Keratinocyte (primary cell): ENCODE measurements around the gene KLHL22. TPM values are rescaled to one million over a fixed set of nuclear protein-coding genes. Genes with fewer than 3 reads are reported as not detected.

Experiments
- DNase-seq: peaks from one replicate; pipeline ENCODE4 v3.0.0-alpha.2; 2011; ENCODE audit warnings: low read depth, missing footprints, low spot score
- FAIRE-seq: peaks from 2 replicates; lab custom pipeline; 2011; peaks lifted over from hg19 to GRCh38; lab: Jason Lieb, UNC
- H2AFZ ChIP-seq: 2 replicates; pipeline ENCODE4 v1.6.0; 2012; ENCODE audit warnings: low read length, control low read depth, inconsistent platforms; ENCODE audit not compliant: control insufficient read depth
- H3K27ac ChIP-seq: 2 replicates; pipeline ENCODE4 v1.5.1; 2011; ENCODE audit warnings: low read length; ENCODE audit not compliant: control insufficient read depth, insufficient read depth
- H3K27me3 ChIP-seq: 3 replicates; pipeline ENCODE4 v1.6.0; 2011; ENCODE audit warnings: low read length; ENCODE audit not compliant: control insufficient read depth, insufficient read depth; ENCODE audit errors: extremely low read depth
- H3K36me3 ChIP-seq, 2 experiments: 2 replicates in 1 of 2; 3 replicates in 1 of 2; pipeline ENCODE4 v1.5.1; 2011; ENCODE audit warnings: low read length in 2 of 2, mild to moderate bottlenecking in 1 of 2; ENCODE audit not compliant: control insufficient read depth in 2 of 2, insufficient read depth in 2 of 2; ENCODE audit errors: extremely low read depth in 1 of 2
- H3K4me1 ChIP-seq: 3 replicates; pipeline ENCODE4 v1.5.1; 2011; ENCODE audit warnings: low read length; ENCODE audit not compliant: control insufficient read depth, insufficient read depth; ENCODE audit errors: extremely low read depth
- H3K4me2 ChIP-seq: 3 replicates; pipeline ENCODE4 v1.6.0; 2011; ENCODE audit warnings: low read depth, low read length; ENCODE audit not compliant: control insufficient read depth, insufficient read depth; ENCODE audit errors: extremely low read depth
- H3K4me3 ChIP-seq, 3 experiments: fragments of 200-600 bp in 1 of 3; sonication (generic) in 1 of 3; 2 replicates in 2 of 3; 3 replicates in 1 of 3; pipeline ENCODE4 v1.5.1; 2011 to 2016; ENCODE audit warnings: low read length in 3 of 3, mild to moderate bottlenecking in 3 of 3, control low read depth in 2 of 3, inconsistent platforms in 1 of 3, low read depth in 1 of 3, mixed read lengths in 1 of 3, mixed run types in 1 of 3, moderate library complexity in 1 of 3; ENCODE audit not compliant: control insufficient read depth in 2 of 3, insufficient read depth in 2 of 3; ENCODE audit errors: extremely low read depth in 1 of 3
- H3K79me2 ChIP-seq: 2 replicates; pipeline ENCODE4 v1.6.0; 2012; ENCODE audit warnings: low read length; ENCODE audit not compliant: control insufficient read depth, insufficient read depth
- H3K9ac ChIP-seq: 3 replicates; pipeline ENCODE4 v1.6.0; 2011; ENCODE audit warnings: low read length; ENCODE audit not compliant: control insufficient read depth, insufficient read depth; ENCODE audit errors: extremely low read depth
- H3K9me1 ChIP-seq: 3 replicates; pipeline ENCODE4 v1.6.0; 2011; ENCODE audit warnings: low read length; ENCODE audit not compliant: control insufficient read depth, insufficient read depth; ENCODE audit errors: extremely low read depth
- H3K9me3 ChIP-seq: 2 replicates; pipeline ENCODE4 v1.5.1; 2012; ENCODE audit warnings: low read depth, low read length; ENCODE audit not compliant: control insufficient read depth
- H4K20me1 ChIP-seq: 3 replicates; pipeline ENCODE4 v1.6.0; 2011; ENCODE audit warnings: low read length; ENCODE audit not compliant: control insufficient read depth, insufficient read depth; ENCODE audit errors: extremely low read depth
- EZH2 ChIP-seq: IDR thresholded peaks from one replicate; pipeline ENCODE4 v1.6.1; 2012; ENCODE audit warnings: inconsistent platforms, mild to moderate bottlenecking, low read length, moderate library complexity
- dilution Hi-C: fragments of 300-500 bp; cut with MboI; formaldehyde crosslinking; loops from one replicate; pipeline ENCODE4 v1.7.0; 2020; ENCODE audit warnings: low sequenced_read_pairs; ENCODE audit not compliant: extremely low pct_ligation_motif_present
- polyA plus RNA-seq, 5 experiments: library from polyadenylated mRNA; depleted of rRNA in 3 of 5; stranded (reverse) in 3 of 5; stranded (forward) in 1 of 5; unstranded in 1 of 5; fragments of >200 nt; gene quantifications; 1 replicate in 1 of 5; 2 replicates in 3 of 5; 3 replicates in 1 of 5; pipeline versions ENCODE4 v1.2.1 to v1.2.3, GENCODE V29; 2011 to 2012; ENCODE audit warnings: missing spikeins in 2 of 5, low read depth in 1 of 5, low replicate concordance in 1 of 5
- TF ChIP-seq, protein P1 (sequence below), 3 experiments: IDR thresholded peaks in 1 of 3; conservative IDR thresholded peaks in 1 of 3; optimal IDR thresholded peaks in 1 of 3; 2 replicates in 2 of 3; 3 replicates in 1 of 3; pipeline versions ENCODE3 to v1.5.1; 2011; ENCODE audit warnings: low read length in 3 of 3, mild to moderate bottlenecking in 3 of 3, moderate library complexity in 2 of 3, control low read depth in 1 of 3, inconsistent platforms in 1 of 3; ENCODE audit not compliant: insufficient read depth in 2 of 3; ENCODE audit errors: extremely low read depth in 1 of 3

The KLHL22 gene
- polyA plus RNA-seq, 1 donor (not counting 4 experiments of a cell fraction or from before 2014, with no cell fraction given), result 9.3 TPM

DNA sequence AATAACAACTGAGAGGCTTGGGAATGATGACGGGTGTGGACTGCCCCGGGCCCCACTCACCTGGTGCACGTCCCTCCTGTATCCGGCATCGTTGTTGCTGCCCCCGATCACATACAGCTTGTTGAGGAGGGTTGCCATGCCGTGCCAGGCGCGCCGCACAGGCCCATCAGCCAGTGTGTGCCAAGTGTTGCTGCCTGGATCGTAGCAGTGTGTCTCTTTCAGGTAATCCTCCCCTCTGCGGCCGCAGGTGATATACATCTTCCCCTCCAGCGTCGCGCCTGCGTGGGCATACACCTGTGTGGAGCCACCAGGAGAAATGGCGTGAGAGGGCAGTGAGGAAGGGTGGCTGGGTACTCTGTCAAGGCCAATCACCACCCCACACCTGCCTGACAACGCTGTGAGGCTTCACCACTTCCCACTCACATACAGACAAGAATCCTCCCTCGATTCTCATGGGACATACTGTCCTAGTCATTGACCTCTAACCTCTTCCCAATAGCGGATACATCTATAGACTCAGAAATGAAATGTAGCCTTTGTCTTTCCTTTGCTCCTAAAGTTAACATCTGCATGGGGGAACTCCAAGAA, 49.1 kb downstream of the KLHL22 start:
- no peak for FAIRE-seq
- H3K4me3 ChIP-seq, result no peak overlapping the region
- H3K36me3 ChIP-seq, result peaks cover 0 to 4% of the 10 kb centered on the region in 2 experiments

DNA sequence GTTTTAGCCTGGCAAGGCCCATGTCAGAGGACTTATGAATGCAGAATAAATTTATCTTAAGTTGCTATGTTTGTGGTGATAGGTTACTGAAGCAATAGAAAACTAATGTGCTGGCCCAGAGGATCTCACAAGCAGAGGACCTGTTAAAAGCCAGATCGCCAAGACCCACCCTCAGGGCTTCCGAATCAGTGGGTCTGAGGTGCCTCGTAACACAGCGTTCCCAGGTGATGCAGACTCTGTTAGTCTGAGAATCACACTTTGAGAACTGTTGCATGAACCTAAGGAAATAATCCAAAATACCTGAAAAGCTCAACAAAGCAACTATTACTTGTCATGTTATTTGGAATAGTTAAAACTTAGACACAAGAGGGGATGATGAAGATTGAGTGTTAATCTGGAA, 51.3 kb downstream of the KLHL22 start:
- no peak overlapping the region for H3K9ac ChIP-seq
- H3K79me2 ChIP-seq, result no peaks in the 10 kb centered on the region
- no peak for DNase-seq
- peaks cover 2% of the 10 kb centered on the region for H3K27me3 ChIP-seq
- H3K36me3 ChIP-seq, result peaks cover 0 to 4% of the 10 kb centered on the region in 2 experiments
- H3K27ac ChIP-seq, result no peak overlapping the region
- FAIRE-seq, result no peak
- H3K4me2 ChIP-seq, result no peak overlapping the region
- H2AFZ ChIP-seq, result no peak overlapping the region
- H3K4me1 ChIP-seq, result no peaks in the 10 kb centered on the region
- H4K20me1 ChIP-seq, result peaks cover 4% of the 10 kb centered on the region
- TF ChIP-seq, protein P1, sequence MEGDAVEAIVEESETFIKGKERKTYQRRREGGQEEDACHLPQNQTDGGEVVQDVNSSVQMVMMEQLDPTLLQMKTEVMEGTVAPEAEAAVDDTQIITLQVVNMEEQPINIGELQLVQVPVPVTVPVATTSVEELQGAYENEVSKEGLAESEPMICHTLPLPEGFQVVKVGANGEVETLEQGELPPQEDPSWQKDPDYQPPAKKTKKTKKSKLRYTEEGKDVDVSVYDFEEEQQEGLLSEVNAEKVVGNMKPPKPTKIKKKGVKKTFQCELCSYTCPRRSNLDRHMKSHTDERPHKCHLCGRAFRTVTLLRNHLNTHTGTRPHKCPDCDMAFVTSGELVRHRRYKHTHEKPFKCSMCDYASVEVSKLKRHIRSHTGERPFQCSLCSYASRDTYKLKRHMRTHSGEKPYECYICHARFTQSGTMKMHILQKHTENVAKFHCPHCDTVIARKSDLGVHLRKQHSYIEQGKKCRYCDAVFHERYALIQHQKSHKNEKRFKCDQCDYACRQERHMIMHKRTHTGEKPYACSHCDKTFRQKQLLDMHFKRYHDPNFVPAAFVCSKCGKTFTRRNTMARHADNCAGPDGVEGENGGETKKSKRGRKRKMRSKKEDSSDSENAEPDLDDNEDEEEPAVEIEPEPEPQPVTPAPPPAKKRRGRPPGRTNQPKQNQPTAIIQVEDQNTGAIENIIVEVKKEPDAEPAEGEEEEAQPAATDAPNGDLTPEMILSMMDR (optimal IDR thresholded peaks at IDR 0.05 in 1 of 3, IDR thresholded peaks at IDR 0.05 in 1 of 3, conservative IDR thresholded peaks at IDR 0.05 in 1 of 3; ENCODE audit: extremely low read depth in 1 of 3, insufficient read depth in 2 of 3, low read length in 3 of 3), result no peak
- TF ChIP-seq EZH2, result no peak
- no peaks in the 10 kb centered on the region for H3K9me1 ChIP-seq
- dilution Hi-C loops, result no loop called here
- H3K9me3 ChIP-seq, result no peaks in the 10 kb centered on the region
- H3K4me3 ChIP-seq, result no peak overlapping the region

More for the DNA sequence above, 49.1 kb downstream of the KLHL22 start:
- Histone ChIP-seq H3K4me2 (no peak overlapping the region), H3K27ac (no peak overlapping the region), H3K9me3 (no peaks in the 10 kb centered on the region), H2AFZ (no peak overlapping the region), H3K9me1 (no peaks in the 10 kb centered on the region), H3K27me3 (no peaks in the 10 kb centered on the region), H3K4me1 (no peaks in the 10 kb centered on the region), H3K79me2 (no peaks in the 10 kb centered on the region), H3K9ac (no peak overlapping the region), H4K20me1 (no peaks in the 10 kb centered on the region)
- dilution Hi-C loops, result no loop called here
- no peak for DNase-seq
- TF ChIP-seq, protein P1 (optimal IDR thresholded peaks at IDR 0.05 in 1 of 3, IDR thresholded peaks at IDR 0.05 in 1 of 3, conservative IDR thresholded peaks at IDR 0.05 in 1 of 3; ENCODE audit: extremely low read depth in 1 of 3, insufficient read depth in 2 of 3, low read length in 3 of 3), result no peak
- no peak for TF ChIP-seq EZH2
